ENCODE data around the gene ZBTB37.
"Not testable (repeated sequence)": the region's sequence is repeated elsewhere in the genome, so short reads cannot be mapped to it uniquely, and the experiment has no call there.

ZBTB37 gene, protein sequence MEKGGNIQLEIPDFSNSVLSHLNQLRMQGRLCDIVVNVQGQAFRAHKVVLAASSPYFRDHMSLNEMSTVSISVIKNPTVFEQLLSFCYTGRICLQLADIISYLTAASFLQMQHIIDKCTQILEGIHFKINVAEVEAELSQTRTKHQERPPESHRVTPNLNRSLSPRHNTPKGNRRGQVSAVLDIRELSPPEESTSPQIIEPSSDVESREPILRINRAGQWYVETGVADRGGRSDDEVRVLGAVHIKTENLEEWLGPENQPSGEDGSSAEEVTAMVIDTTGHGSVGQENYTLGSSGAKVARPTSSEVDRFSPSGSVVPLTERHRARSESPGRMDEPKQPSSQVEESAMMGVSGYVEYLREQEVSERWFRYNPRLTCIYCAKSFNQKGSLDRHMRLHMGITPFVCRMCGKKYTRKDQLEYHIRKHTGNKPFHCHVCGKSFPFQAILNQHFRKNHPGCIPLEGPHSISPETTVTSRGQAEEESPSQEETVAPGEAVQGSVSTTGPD

DNA sequence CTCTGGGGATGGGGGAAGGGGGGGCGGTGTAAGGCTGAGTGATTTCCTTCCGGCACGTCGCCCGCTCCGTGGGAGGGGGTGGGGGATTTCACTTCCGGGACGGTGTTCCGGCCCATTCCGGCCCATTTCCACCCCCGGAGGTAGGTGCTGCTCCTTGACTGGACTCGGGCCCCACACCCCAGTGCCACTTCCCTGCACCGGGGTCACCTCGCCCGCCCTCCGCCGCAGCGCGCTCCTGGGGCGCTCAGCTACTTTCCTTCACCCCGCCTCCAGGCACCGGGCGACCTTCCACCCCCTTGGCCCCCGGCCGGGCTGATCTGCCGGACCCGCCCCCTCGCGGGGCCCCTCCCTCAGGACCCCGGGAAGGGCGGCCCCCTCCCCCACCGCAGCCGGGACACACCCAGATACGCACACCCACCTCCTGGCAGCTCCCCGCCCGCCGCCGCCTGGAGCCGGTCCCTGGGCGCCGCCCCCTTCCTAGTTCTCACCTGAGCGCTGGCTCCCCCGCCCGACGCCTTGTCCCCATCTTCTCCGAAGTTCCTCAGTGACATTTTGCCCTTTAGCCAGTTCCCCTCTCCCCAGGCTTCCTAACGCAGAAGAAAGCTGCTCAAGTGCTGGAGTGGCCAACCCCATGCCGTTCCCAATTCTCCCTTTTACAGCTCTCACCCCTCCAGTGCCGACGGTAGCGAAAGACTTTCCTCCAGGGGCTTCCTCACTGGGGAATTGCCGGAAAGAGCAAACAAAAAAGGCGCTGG lies at the start of gene ZBTB37:
Gene ZBTB37, plus strand, starts transcription at position 115 of the 755 bp plus-strand sequence. CDS start 1,846 bp downstream, outside the sequence.
- DNase-seq = no peak

DNA sequence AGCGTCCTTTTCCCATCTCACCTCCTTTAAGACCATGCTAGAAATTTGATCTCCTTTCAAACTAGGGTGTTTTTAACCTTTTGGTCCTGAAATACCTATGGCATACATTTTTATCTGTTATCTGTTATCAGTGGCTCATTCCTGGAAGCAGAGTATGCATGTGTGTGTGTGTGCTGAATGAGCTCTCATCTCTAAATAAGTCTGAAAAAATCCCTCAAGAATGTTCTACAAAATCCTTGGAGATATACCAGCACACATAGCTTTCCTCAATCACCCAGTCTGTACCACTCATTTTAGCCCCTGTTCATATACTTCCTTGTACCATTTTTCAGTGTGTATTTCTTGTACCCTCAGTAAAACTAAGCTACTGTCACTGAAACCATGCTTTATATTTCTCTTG lies 49.7 kb upstream of the ZBTB37 start:
- no peak for DNase-seq

- DNase-seq = no peak
Measured at GRCh38 chr1:173821680-173822079, 46.5 kb upstream of the ZBTB37 start.

- no peak for DNase-seq
Measured at GRCh38 chr1:173823781-173824314, 44.3 kb upstream of the ZBTB37 start.

- DNase-seq = peak; percentile 82 to 90
Measured at GRCh38 chr1:173824315-173825081, 43.7 kb upstream of the ZBTB37 start, which contains the start of the genes CENPL and DARS2. CENPL (minus strand) TSS chr1:173824883; CDS start chr1:173811299, 13,584 bp downstream. DARS2 (plus strand) TSS chr1:173824673; CDS start chr1:173825230, 557 bp downstream.

- no peak for DNase-seq
Measured at GRCh38 chr1:173827611-173828010, 40.6 kb upstream of the ZBTB37 start.

DNA sequence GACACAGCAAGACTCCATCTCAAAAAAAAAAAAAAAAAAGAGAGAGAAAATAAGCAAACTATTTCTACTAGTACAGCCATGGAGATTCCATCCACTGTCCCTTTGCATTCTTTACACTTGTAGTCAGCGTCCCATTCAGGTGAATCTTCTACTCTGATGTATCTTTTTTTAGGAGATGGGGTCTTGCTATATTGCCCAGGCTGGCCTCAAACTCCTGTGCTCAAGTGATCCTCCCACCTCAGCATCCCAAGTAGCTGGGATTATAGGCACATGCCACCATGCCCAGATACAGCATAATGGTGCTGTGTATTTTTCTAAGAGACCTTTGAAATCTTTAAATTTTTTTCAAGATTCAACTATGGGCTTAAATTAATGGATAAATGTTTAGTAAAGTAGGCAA lies 35.4 kb upstream of the ZBTB37 start:
- DNase-seq = no peak

DNA sequence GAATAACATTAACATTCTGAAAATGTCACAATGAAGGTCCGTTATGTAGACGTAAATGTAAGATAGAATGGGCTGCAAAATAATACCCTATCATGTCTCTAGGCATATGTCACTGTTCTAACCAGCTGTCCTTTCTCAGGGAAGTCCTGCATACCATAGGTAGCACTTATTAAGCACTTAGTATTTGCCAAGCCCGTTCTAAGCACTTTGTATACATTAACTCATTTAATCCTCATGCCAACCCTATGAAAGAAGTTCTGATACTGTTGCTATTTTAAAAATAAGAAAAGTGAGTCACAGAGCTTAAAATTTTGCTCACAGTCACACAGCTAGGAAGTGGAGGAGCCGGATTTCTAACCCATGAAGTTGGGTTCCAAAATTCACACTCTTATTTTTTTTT lies 16.1 kb upstream of the ZBTB37 start:
- DNase-seq = no peak

GRCh38 chr1:173853074-173853473 lies 15.1 kb upstream of the ZBTB37 start:
- DNase-seq = no peak

GRCh38 chr1:173856014-173856413 lies 12.2 kb upstream of the ZBTB37 start:
- no peak for DNase-seq

DNA sequence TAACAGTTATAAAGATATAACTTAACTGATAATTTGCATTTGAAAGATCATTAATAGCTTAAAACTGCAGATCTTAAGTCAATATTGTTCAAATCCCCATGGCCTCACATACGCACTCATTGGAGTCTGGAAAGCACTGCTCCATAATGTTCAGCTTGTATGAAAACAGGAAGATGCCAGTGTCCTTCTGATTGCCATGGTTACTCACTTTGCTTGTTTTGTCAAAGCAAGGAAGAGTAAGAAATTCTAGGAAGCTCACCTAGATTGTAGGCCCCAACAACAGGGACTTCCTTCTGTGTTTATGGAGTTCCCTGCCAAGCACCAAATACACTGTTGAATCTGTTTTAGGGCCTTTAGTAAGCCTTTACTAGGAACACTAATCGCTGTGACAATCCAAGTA lies 11.3 kb upstream of the ZBTB37 start:
- no peak for DNase-seq

DNA sequence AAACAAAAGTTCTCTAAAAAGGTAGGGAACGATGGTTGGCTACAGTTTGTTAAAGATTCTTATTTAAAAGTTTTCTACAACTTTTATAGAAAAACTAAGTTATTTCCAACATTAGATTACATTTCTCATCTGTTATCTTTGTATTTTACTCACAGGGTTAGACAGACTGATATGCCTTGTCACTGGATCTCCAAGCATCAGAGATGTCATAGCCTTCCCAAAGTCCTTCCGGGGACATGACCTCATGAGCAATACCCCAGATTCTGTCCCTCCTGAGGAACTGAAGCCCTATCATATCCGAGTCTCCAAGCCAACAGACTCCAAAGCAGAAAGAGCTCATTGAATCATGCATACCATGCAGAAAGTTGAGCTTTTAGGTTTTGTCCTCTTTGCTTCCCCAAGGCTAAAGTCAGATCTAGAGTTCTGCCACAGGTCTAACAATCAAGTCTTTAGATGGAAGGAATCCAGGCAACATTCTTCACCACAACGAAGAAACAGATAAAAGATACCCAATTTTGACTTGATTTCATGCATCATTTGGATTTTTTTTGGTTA lies 10.7 kb upstream of the ZBTB37 start:
- no peak for DNase-seq

- not testable (repeated sequence) for DNase-seq
Measured at GRCh38 chr1:173859547-173859946, 8.6 kb upstream of the ZBTB37 start.

DNA sequence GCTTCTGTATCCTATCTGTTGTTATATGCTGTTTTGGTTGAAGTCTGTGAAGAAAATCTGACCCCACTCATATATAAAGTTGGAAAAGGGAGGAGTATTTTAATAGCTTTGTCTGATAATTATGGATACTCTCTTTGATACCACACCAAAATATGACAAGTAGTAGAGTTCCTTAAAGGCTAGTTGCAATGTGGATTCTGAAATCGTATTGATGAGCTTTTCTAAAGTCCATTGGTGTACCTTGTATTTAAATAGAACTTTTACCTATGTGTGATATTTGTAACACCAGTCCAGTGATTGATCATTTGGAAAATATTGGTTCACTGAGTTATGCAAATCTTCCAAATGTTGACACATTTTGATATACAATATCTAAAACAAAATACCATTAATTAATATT lies 8.1 kb upstream of the ZBTB37 start:
- no peak for DNase-seq

- no peak for DNase-seq
Measured at GRCh38 chr1:173861731-173862145, 6.4 kb upstream of the ZBTB37 start.

GRCh38 chr1:173862146-173862768 lies 5.9 kb upstream of the ZBTB37 start:
- not testable (repeated sequence) for DNase-seq

DNA sequence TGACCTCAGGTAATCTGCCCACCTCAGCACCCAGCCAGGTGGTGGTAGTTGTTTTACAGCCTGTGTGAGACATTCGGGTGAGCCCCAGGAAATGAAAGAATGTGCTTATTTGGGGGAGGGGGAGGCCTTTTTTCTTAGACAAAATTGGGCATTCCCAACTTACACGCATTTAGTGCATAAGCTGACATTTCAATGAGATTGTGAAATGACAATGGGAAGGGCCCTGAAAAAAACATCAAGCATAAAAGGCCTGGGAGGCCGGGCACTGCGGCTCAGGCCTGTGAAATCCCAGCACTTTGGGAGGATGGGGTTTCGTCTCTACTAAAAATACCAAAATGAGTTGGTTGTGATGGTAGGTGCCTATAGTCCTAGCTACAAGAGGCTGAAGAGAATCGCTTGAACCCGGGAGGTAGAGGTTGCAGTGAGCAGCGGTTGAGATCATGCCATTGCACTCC lies 5.4 kb upstream of the ZBTB37 start:
- DNase-seq = no peak

DNA sequence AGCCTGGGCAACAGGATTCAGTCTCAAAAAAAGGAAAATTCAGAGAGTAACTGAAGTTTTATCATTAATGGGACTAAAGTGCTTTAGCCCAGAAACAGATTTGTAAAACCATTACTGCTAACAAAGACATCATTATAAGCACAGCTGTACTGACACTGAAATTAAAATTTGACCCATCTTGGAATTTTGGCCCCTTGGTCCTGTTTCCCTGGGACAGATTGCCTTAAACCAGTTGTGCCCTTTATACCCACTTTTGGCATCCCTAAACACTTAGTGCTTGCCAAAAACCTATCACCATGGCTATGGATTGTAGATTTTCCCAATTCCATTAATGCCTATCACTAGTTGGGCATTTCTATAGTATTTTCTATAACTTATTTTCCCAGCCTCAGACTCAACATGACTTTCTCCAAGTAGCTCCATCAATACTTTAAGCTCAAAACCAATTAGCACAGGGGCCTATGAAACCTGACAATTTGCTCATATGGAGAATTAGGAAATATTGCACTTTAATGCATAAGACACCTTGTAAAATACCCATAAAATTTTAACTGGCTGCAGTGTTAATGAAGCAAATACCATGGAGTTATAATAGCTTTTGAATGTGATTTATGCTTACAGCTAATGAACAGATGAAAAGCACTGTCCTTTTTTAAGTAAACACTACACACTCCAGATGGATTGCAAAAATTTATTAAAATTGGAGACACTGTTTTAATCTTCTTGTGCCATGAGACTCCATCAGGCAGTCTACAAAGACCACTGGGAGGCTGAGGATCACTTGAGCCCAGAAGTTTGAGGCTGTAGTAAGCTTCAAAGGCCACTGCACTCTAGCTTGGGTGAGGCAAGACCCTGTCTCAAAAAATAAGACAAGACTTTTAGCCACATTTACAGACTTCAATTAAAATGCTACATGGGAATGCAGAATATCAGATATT lies 4.7 kb upstream of the ZBTB37 start:
- no peak for DNase-seq

DNA sequence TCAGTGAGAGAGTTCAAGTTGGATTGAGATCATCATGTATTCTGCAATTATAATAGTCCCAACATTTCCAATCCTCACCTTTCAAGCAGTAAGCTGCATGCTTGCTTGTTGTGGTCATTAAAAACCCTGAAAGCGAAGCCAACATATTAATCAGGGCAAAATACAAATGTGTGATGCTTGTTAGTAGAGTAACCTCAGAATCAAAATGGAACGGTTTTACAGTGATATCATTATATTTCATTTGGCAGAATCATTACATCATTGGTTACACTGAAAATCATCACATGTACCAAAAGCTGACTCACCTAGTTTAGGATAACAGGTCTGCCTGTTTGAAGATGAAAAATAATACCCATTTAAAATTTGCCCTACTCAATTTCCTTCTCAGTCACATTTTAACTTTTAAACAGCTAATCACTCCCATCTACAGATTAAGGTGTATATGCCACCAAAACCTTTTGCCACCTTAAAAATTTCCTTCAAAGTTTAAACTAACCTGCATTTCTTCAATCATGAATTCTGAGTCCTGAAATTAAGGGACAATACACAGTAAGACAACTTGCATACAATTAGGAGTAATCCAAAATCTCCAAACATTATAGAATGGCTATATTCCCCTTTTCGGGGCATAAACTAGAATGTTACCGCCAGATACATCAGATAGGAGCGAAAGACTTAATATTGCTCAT lies 3.9 kb upstream of the ZBTB37 start:
- DNase-seq = no peak
